ENCODE measurements around the gene RBM33. TPM values are rescaled to one million over a fixed set of nuclear protein-coding genes. Genes with fewer than 3 reads are reported as not detected.

The RBM33 gene
- polyA plus RNA-seq, 1 experiment: 9.5 TPM

GRCh38 chr7:155670521-155670920, 26.1 kb downstream of the RBM33 start:
- no peak overlapping the region for H3K4me3 ChIP-seq (ENCODE audit: low read depth, low read length)
- CTCF ChIA-PET: interaction anchor here (0.7 to 2.5 kb wide), 2 partner anchors 71 to 72 kb away, joined by 4 to 6 read pairs; no protein-coding TSS in a partner anchor
- DNase-seq (ENCODE audit: low read depth, low spot score): no peak
- TF ChIP-seq CTCF (IDR thresholded peaks at IDR 0.05; ENCODE audit: low read depth, low read length): no peak
- no peaks in the 10 kb centered on the region for H3K27me3 ChIP-seq (ENCODE audit: control insufficient read depth, insufficient read depth, low read length)
- POLR2A ChIA-PET: no interaction called here
- no peaks in the 10 kb centered on the region for H3K9me3 ChIP-seq (ENCODE audit: control insufficient read depth, insufficient read depth, low read length)
- no peak overlapping the region for H3K27ac ChIP-seq (ENCODE audit: low read depth, low read length)

- no peak for DNase-seq (ENCODE audit: low read depth, low spot score)
- POLR2A ChIA-PET: no interaction called here
- H3K4me3 ChIP-seq (ENCODE audit: low read depth, low read length): no peak overlapping the region
- no peaks in the 10 kb centered on the region for H3K9me3 ChIP-seq (ENCODE audit: control insufficient read depth, insufficient read depth, low read length)
- CTCF ChIA-PET: interaction anchor here (0.9 kb wide), 1 partner anchor 76 kb away, joined by 3 read pairs; no protein-coding TSS in a partner anchor
- no peaks in the 10 kb centered on the region for H3K27me3 ChIP-seq (ENCODE audit: control insufficient read depth, insufficient read depth, low read length)
- no peak for TF ChIP-seq CTCF (IDR thresholded peaks at IDR 0.05; ENCODE audit: low read depth, low read length)
- no peak overlapping the region for H3K27ac ChIP-seq (ENCODE audit: low read depth, low read length)
These were observed 30.1 kb downstream of the RBM33 start for GRCh38 chr7:155674556-155674955.

GRCh38 chr7:155676052-155676451, 31.6 kb downstream of the RBM33 start:
- no peak overlapping the region for H3K27ac ChIP-seq (ENCODE audit: low read depth, low read length)
- no peak overlapping the region for H3K4me3 ChIP-seq (ENCODE audit: low read depth, low read length)
- ChIA-PET CTCF (interaction anchor here (1.2 kb wide), 1 partner anchor 77 kb away, joined by 6 read pairs; no protein-coding TSS in a partner anchor), POLR2A (no interaction called here)
- no peak for TF ChIP-seq CTCF (IDR thresholded peaks at IDR 0.05; ENCODE audit: low read depth, low read length)
- no peak for DNase-seq (ENCODE audit: low read depth, low spot score)
- H3K9me3 ChIP-seq (ENCODE audit: control insufficient read depth, insufficient read depth, low read length): no peaks in the 10 kb centered on the region
- H3K27me3 ChIP-seq (ENCODE audit: control insufficient read depth, insufficient read depth, low read length): no peaks in the 10 kb centered on the region

- Histone ChIP-seq H3K27me3 (ENCODE audit: control insufficient read depth, insufficient read depth, low read length) (no peaks in the 10 kb centered on the region), H3K27ac (ENCODE audit: low read depth, low read length) (no peak overlapping the region), H3K4me3 (ENCODE audit: low read depth, low read length) (no peak overlapping the region), H3K9me3 (ENCODE audit: control insufficient read depth, insufficient read depth, low read length) (no peaks in the 10 kb centered on the region)
- no peak for TF ChIP-seq CTCF (IDR thresholded peaks at IDR 0.05; ENCODE audit: low read depth, low read length)
- DNase-seq (ENCODE audit: low read depth, low spot score): no peak
- ChIA-PET CTCF (interaction anchor here (0.7 to 1.0 kb wide), 2 partner anchors 79 kb away, joined by 3 to 5 read pairs; no protein-coding TSS in a partner anchor), POLR2A (no interaction called here)
These were observed 33.2 kb downstream of the RBM33 start for GRCh38 chr7:155677688-155678087.

- no peak overlapping the region for H3K4me3 ChIP-seq (ENCODE audit: low read depth, low read length)
- DNase-seq (ENCODE audit: low read depth, low spot score): no peak
- POLR2A ChIA-PET: no interaction called here
- no peak overlapping the region for H3K27ac ChIP-seq (ENCODE audit: low read depth, low read length)
- H3K9me3 ChIP-seq (ENCODE audit: control insufficient read depth, insufficient read depth, low read length): no peaks in the 10 kb centered on the region
- H3K27me3 ChIP-seq (ENCODE audit: control insufficient read depth, insufficient read depth, low read length): no peaks in the 10 kb centered on the region
- CTCF ChIA-PET: interaction anchor here (1.2 kb wide), 1 partner anchor 81 kb away, joined by 5 read pairs; no protein-coding TSS in a partner anchor
- no peak for TF ChIP-seq CTCF (IDR thresholded peaks at IDR 0.05; ENCODE audit: low read depth, low read length)
These were observed 35.7 kb downstream of the RBM33 start for GRCh38 chr7:155680124-155680523.

Measured in AG04450 (cell line).